GM19467 (cell line): ENCODE results near the gene KIAA0513.

ENCODE experiments used
- ATAC-seq: cut with Tn5 transposase; IDR thresholded peaks from one replicate; pipeline ENCODE4 v1.9.1; 2021; ENCODE audit warnings: mild to moderate bottlenecking, moderate library complexity; ENCODE audit not compliant: unreplicated experiment

KIAA0513 gene

GRCh38 chr16:85084841-85085510, 57.4 kb downstream of the KIAA0513 start:
- no peak for ATAC-seq

- no peak for ATAC-seq
These were observed 58.1 kb downstream of the KIAA0513 start for GRCh38 chr16:85085721-85086120.

- no peak for ATAC-seq
These were observed 59.0 kb downstream of the KIAA0513 start for GRCh38 chr16:85086347-85087291.

- ATAC-seq = no peak
These were observed 60.4 kb downstream of the KIAA0513 start for GRCh38 chr16:85087899-85088569.

- no peak for ATAC-seq
These were observed 61.1 kb downstream of the KIAA0513 start for GRCh38 chr16:85088570-85089199.

GRCh38 chr16:85089525-85089924, 61.9 kb downstream of the KIAA0513 start:
- ATAC-seq = no peak

- ATAC-seq = no peak
These were observed 62.6 kb downstream of the KIAA0513 start for GRCh38 chr16:85090181-85090580.

- no peak for ATAC-seq
These were observed 63.4 kb downstream of the KIAA0513 start for GRCh38 chr16:85090873-85091521.

GRCh38 chr16:85091522-85091910, 63.9 kb downstream of the KIAA0513 start:
- no peak for ATAC-seq

GRCh38 chr16:85092309-85092708, 64.7 kb downstream of the KIAA0513 start:
- ATAC-seq = no peak

GRCh38 chr16:85092851-85093250, 65.3 kb downstream of the KIAA0513 start:
- ATAC-seq = no peak

- ATAC-seq = no peak
These were observed 66.1 kb downstream of the KIAA0513 start for GRCh38 chr16:85093705-85094104.

- ATAC-seq = no peak
These were observed 66.7 kb downstream of the KIAA0513 start for GRCh38 chr16:85094176-85094805.

GRCh38 chr16:85094812-85095211, 67.2 kb downstream of the KIAA0513 start:
- no peak for ATAC-seq

- no peak for ATAC-seq
These were observed 69.3 kb downstream of the KIAA0513 start for GRCh38 chr16:85096921-85097320.

GRCh38 chr16:85098565-85098964, 71.0 kb downstream of the KIAA0513 start:
- ATAC-seq = no peak

GRCh38 chr16:85100265-85100664, 72.7 kb downstream of the KIAA0513 start:
- no peak for ATAC-seq

- ATAC-seq = no peak
These were observed 74.5 kb downstream of the KIAA0513 start for GRCh38 chr16:85101956-85102630.
